Measurements from ENCODE around the gene SGSM1.
"Not testable (repeated sequence)": the region's sequence is repeated elsewhere in the genome, so short reads cannot be mapped to it uniquely, and the experiment has no call there.

Gene SGSM1

DNA sequence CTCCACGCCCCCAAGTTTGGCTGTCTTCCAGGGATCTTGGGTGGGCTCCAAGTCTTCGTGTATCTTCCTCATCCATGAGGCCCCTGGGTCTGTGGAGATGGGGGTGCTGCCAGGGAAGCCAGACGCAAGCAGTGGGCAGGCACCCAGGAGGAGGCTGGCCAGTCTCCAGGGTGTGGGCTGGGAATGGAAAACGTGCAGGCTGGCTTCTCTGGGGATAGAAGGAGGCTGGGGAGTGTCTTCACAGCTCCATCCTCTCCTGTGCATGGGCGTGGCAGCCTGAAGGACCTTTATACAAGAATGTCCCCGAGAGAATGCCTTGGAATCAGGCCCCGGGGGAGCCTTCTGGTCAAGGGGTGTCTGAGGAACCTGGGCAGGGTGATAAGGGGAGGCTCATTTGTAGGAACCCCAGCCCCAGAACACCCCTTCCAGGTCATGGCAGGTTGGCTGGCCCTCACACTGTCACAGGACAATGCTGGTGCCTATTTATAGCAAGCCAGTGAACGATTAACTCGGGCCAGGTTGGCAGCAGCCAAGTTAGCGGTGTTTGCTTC is 14.0 kb downstream of the SGSM1 start:
- H3K36me3 ChIP-seq (ENCODE audit: insufficient read depth, low read length): no peaks in the 10 kb centered on the region
- H3K9me3 ChIP-seq (ENCODE audit: control insufficient read depth, insufficient read depth, low read length): 0 out of 2 replicates have a peak, but pooled peaks cover 1% of the 10 kb centered on the region
- no peak overlapping the region for H3K9ac ChIP-seq (ENCODE audit: low read depth, low read length)
- H3K4me1 ChIP-seq (ENCODE audit: insufficient read depth, low read length): no peaks in the 10 kb centered on the region

- Histone ChIP-seq H3K9me3 (ENCODE audit: control insufficient read depth, insufficient read depth, low read length) (no peaks in the 10 kb centered on the region), H3K36me3 (ENCODE audit: insufficient read depth, low read length) (no peaks in the 10 kb centered on the region), H3K9ac (ENCODE audit: low read depth, low read length) (no peak overlapping the region), H3K4me1 (ENCODE audit: insufficient read depth, low read length) (no peaks in the 10 kb centered on the region)
Measured at GRCh38 chr22:24822471-24822870, 16.5 kb downstream of the SGSM1 start.

DNA sequence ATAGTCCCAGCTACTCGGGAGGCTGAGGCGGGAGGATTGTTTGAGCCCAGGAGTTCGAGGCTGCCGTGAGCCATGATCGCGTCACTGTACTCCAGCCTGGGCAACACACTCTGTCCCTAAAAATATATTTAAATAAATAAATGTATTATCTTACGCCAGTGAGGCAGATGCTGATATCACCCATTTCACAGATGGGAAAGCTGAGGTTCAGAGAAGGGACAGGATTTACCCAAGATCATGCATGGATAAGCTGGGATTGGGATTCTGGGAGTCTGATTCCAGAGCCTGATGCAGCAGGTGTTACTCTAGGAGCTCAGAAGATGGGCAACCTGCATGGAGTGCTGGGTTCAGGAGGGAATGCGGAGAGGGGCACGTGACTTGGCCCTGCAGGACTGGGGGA is 17.8 kb downstream of the SGSM1 start:
- no peak overlapping the region for H3K9ac ChIP-seq (ENCODE audit: low read depth, low read length)
- no peaks in the 10 kb centered on the region for H3K9me3 ChIP-seq (ENCODE audit: control insufficient read depth, insufficient read depth, low read length)
- H3K36me3 ChIP-seq (ENCODE audit: insufficient read depth, low read length): no peaks in the 10 kb centered on the region
- no peaks in the 10 kb centered on the region for H3K4me1 ChIP-seq (ENCODE audit: insufficient read depth, low read length)

- H3K36me3 ChIP-seq (ENCODE audit: insufficient read depth, low read length): no peaks in the 10 kb centered on the region
- no peaks in the 10 kb centered on the region for H3K4me1 ChIP-seq (ENCODE audit: insufficient read depth, low read length)
- no peaks in the 10 kb centered on the region for H3K9me3 ChIP-seq (ENCODE audit: control insufficient read depth, insufficient read depth, low read length)
- H3K9ac ChIP-seq (ENCODE audit: low read depth, low read length): no peak overlapping the region
Measured at GRCh38 chr22:24824250-24824649, 18.2 kb downstream of the SGSM1 start.

DNA sequence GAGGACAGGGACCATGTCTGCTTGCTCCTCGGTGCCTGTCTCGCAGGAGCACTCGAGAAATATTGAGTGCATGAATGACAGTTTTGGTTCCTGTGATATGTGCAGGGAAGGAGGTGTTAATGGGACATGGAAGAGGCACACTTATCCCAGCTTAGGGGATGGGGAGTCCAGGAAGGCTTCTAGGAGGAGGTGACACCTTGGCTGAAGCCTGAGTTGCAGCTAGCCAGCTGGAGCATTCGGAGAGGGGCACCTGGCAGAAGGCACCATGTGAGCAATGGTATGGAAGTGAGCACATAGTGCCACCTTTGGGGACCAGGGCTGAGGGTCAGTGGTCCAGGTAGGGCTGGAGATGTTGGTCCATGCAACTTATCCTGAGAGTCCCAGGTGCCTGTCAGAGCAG is 18.9 kb downstream of the SGSM1 start:
- Histone ChIP-seq H3K36me3 (ENCODE audit: insufficient read depth, low read length) (no peaks in the 10 kb centered on the region), H3K4me1 (ENCODE audit: insufficient read depth, low read length) (no peaks in the 10 kb centered on the region), H3K9me3 (ENCODE audit: control insufficient read depth, insufficient read depth, low read length) (no peaks in the 10 kb centered on the region), H3K9ac (ENCODE audit: low read depth, low read length) (no peak overlapping the region)

GRCh38 chr22:24826710-24827285 is 20.8 kb downstream of the SGSM1 start:
- H3K4me1 ChIP-seq (ENCODE audit: insufficient read depth, low read length): peaks cover 8% of the 10 kb centered on the region
- no peaks in the 10 kb centered on the region for H3K36me3 ChIP-seq (ENCODE audit: insufficient read depth, low read length)
- no peak overlapping the region for H3K9ac ChIP-seq (ENCODE audit: low read depth, low read length)
- no peaks in the 10 kb centered on the region for H3K9me3 ChIP-seq (ENCODE audit: control insufficient read depth, insufficient read depth, low read length)

DNA sequence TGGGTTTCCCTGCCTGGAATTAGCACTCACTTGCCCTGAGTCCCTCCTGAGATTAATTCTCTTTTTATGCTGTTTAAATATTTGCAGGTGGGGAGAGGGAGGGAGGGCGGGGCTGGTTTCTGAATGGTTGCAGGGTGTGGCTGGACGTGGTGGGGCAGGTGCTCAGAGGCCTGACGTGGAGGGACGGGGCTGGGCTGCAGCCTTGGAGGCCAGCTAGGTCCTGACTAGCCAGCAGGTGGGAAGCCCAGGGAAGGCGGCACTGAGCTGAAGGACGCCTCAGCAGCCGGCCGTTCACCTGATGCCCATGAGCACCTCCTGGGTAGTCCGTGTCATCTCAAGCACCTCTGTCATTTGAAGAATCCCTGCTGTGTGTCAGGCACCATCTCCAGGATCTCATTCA is 21.3 kb downstream of the SGSM1 start:
- Histone ChIP-seq H3K36me3 (ENCODE audit: insufficient read depth, low read length) (no peaks in the 10 kb centered on the region), H3K9ac (ENCODE audit: low read depth, low read length) (no peak overlapping the region), H3K4me1 (ENCODE audit: insufficient read depth, low read length) (peaks cover 8% of the 10 kb centered on the region), H3K9me3 (ENCODE audit: control insufficient read depth, insufficient read depth, low read length) (no peaks in the 10 kb centered on the region)

- Histone ChIP-seq H3K4me1 (ENCODE audit: insufficient read depth, low read length) (peaks cover 8% of the 10 kb centered on the region), H3K36me3 (ENCODE audit: insufficient read depth, low read length) (no peaks in the 10 kb centered on the region), H3K9ac (ENCODE audit: low read depth, low read length) (no peak overlapping the region), H3K9me3 (ENCODE audit: control insufficient read depth, insufficient read depth, low read length) (no peaks in the 10 kb centered on the region)
Measured at GRCh38 chr22:24830205-24830979, 24.4 kb downstream of the SGSM1 start.

DNA sequence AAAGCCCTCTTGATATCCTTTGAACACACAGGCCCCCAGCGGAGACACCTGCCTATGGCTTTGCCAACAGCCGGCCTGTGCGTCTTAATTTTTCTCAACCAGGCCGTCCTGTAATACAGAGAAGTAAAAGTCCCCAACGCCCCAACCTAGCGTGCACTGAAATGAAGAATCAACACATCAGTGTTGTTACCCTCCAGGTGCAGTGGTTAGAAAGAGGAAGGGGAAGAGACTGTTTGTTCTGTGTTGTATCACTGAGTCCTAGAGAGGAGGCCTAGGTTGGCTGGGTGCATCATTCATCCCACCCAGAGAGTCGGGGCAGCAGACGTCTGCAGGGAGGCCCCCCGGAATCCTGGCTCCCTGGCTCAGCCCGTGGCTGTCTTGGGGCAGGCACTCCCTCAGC is 25.7 kb downstream of the SGSM1 start:
- H3K9ac ChIP-seq (ENCODE audit: low read depth, low read length): no peak overlapping the region
- H3K9me3 ChIP-seq (ENCODE audit: control insufficient read depth, insufficient read depth, low read length): no peaks in the 10 kb centered on the region
- no peaks in the 10 kb centered on the region for H3K36me3 ChIP-seq (ENCODE audit: insufficient read depth, low read length)
- peaks cover 8% of the 10 kb centered on the region for H3K4me1 ChIP-seq (ENCODE audit: insufficient read depth, low read length)

GRCh38 chr22:24833881-24834495 is 28.0 kb downstream of the SGSM1 start:
- Histone ChIP-seq H3K36me3 (ENCODE audit: insufficient read depth, low read length) (no peaks in the 10 kb centered on the region), H3K9me3 (ENCODE audit: control insufficient read depth, insufficient read depth, low read length) (no peaks in the 10 kb centered on the region), H3K4me1 (ENCODE audit: insufficient read depth, low read length) (peaks cover 8% of the 10 kb centered on the region), H3K9ac (ENCODE audit: low read depth, low read length) (no peak overlapping the region)

DNA sequence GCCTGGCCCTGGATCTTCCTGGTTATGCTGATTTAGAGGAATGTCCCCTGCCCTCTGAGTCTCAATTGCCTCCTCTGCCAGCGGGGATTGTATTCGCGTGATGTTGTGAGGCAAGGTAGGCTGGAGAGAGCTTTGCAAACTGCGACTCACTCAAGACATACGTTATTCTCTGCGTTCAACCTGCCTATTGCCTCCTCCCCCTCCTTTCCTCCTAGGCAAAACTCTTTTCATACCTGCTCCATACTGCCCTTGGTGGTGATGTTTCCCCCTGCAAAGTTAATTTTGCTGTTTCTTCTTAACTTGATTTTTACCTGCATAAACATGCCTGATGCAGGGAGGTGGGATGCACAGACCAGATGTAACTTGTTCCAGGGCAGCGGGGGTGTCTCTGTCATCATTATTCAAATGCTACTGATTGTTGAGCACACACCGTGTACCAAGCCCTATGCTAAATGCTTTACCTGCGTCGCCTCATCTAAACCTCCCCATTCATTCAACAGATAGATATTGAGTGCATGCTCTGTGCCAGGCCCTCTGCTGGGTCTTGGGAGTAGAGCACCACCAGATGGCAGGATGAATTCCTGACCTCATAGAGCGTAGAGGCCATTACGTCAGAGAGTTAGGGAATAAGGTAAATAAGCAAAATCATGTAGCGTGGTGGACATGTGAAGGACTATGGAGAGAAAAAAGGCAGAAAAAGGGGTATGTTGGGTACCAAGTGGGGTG is 29.0 kb downstream of the SGSM1 start:
- Histone ChIP-seq H3K36me3 (ENCODE audit: insufficient read depth, low read length) (no peaks in the 10 kb centered on the region), H3K9me3 (ENCODE audit: control insufficient read depth, insufficient read depth, low read length) (no peaks in the 10 kb centered on the region), H3K4me1 (ENCODE audit: insufficient read depth, low read length) (peaks cover 8% of the 10 kb centered on the region), H3K9ac (ENCODE audit: low read depth, low read length) (no peak overlapping the region)

DNA sequence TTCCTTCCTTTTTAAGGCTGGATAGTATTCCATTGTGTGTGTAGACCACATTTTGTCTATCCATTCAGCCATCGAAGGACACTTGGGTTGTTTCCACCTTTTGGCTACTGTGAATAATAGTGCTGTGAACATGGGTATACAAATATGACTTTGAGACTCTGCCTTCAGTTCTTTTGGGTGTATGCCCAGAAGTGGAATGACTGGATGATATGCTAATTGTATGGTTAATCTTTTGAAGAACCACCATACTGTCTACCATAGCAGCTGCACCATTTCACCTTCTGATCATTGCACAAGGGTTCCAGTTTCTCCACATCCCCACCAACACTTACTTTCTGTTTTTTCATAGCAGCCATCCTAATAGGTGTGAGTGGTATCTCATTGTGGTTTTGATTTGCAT is 30.3 kb downstream of the SGSM1 start:
- Histone ChIP-seq H3K9ac (ENCODE audit: low read depth, low read length) (no peak overlapping the region), H3K9me3 (ENCODE audit: control insufficient read depth, insufficient read depth, low read length) (no peaks in the 10 kb centered on the region), H3K4me1 (ENCODE audit: insufficient read depth, low read length) (0 out of 2 replicates have a peak, but pooled peaks cover under 1% of the 10 kb centered on the region), H3K36me3 (ENCODE audit: insufficient read depth, low read length) (no peaks in the 10 kb centered on the region)

GRCh38 chr22:24837517-24837916 is 31.5 kb downstream of the SGSM1 start:
- H3K9ac ChIP-seq (ENCODE audit: low read depth, low read length); H3K9me3 ChIP-seq (ENCODE audit: control insufficient read depth, insufficient read depth, low read length); H3K36me3 ChIP-seq (ENCODE audit: insufficient read depth, low read length); H3K4me1 ChIP-seq (ENCODE audit: insufficient read depth, low read length): not testable (repeated sequence)

- Histone ChIP-seq H3K4me1 (ENCODE audit: insufficient read depth, low read length) (no peaks in the 10 kb centered on the region), H3K9ac (ENCODE audit: low read depth, low read length) (no peak overlapping the region), H3K9me3 (ENCODE audit: control insufficient read depth, insufficient read depth, low read length) (no peaks in the 10 kb centered on the region)
Measured at GRCh38 chr22:24841261-24841660, 35.2 kb downstream of the SGSM1 start.

More at GRCh38 chr22:24841261-24841660, 35.2 kb downstream of the SGSM1 start:
- H3K36me3 ChIP-seq (ENCODE audit: insufficient read depth, low read length): no peaks in the 10 kb centered on the region
